Effector CD8-positive, alpha-beta T cell (primary cell): ENCODE data around the gene C1GALT1.
"Not testable (repeated sequence)": the region's sequence is repeated elsewhere in the genome, so short reads cannot be mapped to it uniquely, and the experiment has no call there.

Source experiments
- DNase-seq: peaks from one replicate; lab custom pipeline; 2025; lab: John Stamatoyannopoulos, UW
- total RNA-seq, 4 experiments: gene quantifications; one replicate each; lab custom pipeline; 2026; lab: John Stamatoyannopoulos, UW

Gene C1GALT1
- 45.3 to 61.9 (median 48.2) reads per million in 4 experiments for total RNA-seq

DNA sequence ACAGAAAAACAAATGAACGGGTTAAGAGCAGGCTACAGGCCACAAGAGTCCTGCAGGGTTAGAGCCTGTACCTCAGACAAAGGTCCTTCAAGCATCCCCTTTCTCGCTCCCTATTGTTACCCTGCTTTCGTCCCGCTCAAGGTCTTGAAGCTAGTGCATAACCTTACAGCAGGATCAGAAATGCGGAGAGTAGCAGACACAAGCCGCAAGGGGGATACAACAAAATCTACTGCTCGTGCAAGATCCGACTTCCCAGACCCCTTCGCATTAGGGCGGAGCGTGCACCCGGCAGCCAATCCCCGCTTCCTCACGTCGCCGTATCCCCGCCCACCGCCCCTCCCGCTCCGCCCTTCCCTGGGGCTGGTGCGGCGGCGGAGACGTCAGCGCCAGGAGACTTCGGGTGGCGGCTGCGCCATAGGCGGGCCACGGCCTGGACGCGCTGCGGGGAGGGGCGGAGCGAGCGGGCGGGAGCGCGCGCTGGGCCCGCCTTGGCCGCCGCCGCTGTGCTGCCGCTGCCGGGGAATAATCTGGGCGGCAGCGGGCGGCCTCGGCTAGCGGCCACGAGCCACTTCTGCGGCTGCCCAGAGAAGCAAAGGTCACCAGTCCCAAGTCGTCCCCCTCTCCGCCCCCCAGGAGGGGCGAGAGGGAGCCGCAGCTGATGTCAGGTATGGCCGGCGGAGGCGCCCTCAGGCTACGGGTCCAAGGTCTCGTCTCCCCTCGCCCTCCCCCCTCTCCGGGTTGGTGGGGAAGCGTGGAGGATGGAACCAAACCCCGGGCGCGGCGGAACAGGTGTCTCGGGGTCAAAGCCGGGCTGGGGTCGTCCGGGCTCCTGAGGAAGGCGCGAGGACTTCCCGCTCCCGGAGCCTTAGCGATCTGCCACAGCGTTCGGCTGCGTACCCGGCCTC lies at the start of gene C1GALT1:
TSS of gene C1GALT1 (plus strand) at position 389 of the 905 bp plus-strand sequence. CDS start 51,776 bp downstream, outside the sequence.
- peak; percentile 92 for DNase-seq

DNA sequence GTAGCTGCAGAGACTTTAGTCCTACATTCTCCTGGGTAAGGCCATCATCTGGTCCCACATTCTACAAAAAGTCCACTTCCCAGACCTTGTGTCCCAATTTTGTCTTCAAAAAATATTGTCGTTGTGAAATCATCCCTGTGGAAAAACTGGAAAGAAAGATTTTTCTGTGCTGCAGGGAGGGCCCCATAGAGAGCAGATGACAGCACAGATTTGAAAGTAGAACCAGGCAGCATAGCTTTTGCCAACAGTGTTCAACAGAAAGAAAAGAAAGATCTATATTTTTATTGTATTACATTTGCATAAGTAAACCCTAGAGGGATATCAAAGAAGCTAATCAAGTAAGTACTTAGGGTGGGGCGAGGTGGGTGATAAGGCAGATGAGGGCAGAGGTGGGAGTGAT lies 48.3 kb upstream of the C1GALT1 start:
- no peak for DNase-seq

DNA sequence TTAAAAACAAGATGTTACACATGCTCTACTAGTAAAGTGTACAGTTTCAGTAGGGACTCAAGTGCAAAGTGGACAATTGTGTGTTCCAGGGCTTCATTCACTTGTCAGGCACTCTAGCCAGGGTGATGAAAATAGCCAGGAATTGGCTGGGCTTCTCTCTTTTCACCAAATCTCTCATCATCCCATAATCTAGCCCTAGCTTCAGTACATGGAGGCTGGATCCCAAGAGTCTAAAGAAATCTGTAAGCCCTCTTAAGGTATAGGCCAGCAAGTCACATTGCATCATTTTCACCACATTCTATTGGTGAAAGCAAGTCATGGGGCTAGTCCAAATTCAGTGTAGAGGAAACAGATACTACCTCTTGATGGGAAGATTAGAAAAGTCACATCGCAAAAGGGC lies 47.3 kb upstream of the C1GALT1 start:
- no peak for DNase-seq

DNA sequence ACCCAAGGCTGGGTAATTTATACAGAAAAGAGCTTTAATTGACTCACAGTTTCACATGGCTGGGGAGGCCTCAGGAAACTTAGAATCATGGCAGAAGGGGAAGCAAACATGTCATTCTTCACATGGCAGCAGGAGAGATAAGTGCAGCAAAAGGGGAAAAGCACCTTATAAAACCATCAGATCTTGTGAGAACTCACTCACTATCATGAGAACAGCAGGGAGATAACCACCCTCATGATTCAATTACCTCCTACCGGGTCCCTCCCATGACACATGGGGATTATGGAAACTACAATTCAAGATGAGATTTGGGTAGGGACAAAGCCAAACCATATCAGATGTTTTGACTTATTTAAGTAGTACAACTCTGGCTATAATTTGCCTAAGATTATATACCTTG lies 46.4 kb upstream of the C1GALT1 start:
- not testable (repeated sequence) for DNase-seq

DNA sequence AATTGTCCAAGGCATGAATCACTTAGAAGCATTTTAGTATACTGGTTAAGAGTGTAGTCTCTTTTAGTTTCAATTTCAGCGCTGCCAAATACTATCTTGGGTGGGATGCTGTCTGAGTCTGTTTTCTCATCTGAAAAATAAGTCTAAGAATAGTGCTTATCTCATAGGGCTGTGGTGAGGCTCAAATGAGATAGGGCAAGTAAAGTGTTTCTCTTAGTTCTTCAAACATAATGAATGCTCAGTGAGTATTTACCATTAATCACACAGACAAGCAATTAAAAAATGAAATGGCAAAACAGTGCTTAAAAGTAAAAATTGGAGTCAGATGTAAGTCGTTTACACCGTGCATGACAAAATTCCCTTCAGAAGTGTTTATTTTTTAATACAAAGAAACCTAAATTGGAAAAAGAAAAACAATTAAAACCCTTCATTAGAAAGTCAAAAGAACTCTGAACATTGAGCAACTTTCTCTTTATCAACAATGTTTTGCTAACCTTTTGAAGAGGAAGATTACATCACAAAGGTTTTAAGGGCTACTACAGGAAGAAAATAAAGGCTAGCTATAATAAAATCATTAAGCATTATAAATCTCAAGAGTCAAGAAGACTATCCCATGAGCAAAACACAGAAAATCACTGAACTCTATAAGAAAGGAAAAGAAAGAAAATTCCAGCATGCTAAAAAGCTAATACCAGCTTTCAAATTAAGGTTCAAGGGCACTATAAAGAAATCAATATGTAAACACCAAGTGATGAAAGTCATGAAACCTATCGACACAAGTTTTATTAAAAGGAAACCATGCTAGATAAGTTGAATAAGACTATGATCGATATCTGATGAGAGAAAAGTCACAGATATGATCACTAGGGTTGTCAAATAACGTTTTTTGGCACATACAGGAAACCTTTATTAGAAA lies 45.6 kb upstream of the C1GALT1 start:
- DNase-seq: no peak

DNA sequence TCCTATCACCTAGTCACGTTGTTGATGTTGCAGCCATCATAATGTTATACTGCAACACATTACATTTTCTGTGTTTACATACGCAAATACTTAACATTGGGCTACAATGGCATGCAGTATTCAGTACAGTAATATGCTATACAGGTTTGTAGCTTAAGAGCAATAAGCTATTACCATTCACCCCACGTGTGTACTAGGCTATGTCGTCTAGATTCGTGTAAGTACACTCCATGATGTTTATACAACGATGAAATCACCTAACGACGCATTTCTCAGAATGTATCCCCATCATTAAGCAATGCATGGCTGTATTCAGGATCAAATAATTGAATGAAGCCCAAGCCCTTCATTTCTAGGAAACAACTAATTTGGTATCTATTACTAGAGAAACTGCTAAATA lies 43.4 kb upstream of the C1GALT1 start:
- DNase-seq: no peak

DNA sequence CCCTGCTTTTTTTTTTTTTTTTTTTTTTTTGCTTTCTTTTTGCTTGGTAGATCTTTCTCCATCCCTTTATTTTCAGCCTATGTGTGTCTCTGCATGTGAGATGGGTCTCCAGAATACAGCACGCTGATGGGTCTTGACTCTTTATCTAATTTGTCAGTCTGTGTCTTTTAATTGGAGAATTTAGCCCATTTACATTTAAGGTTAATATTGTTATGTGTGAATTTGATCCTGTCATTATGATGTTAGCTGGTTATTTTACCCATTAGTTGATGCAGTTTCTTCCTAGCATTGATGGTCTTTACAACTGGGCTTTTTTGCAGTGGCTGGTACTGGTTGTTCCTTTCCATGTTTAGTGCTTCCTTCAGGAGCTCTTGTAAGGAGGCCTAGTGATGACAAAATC lies 38.9 kb upstream of the C1GALT1 start:
- DNase-seq: not testable (repeated sequence)

DNA sequence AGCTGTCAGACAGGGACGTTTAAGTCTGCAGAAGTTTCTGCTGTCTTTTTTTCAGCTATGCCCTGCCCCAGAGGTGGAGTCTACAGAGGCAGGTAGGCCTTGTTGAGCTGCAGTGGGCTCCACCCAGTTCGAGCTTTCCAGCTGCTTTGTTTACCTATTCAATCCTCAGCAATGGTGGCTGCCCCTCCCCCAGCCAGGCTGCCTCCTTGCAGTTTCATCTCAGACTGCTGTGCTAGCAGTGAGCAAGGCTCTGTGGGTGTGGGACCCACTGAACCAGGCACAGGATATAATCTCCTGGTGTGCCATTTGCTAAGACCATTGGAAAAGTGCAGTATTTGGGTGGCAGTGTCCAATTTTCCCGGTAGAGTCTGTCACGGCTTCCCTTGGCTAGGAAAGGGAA lies 37.2 kb upstream of the C1GALT1 start:
- DNase-seq: not testable (repeated sequence)

DNA sequence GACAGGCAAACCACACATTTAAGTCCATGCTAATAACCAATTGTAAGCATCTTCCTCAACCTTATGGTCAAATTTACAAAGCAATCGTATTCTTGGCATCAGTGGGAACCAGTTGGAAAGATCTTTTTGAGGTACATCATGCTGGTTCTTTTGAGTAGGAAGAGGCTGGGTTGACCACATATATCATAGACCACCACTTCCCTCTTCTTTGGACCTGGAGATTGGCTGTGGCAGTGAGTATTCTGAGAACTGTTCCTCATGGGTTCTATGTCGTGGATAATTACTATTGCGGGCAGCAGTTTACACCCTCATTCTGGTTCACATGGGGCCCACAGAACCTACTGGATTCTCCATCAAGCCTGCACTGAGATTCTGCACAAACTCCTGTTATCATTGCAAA lies 35.5 kb upstream of the C1GALT1 start:
- DNase-seq: no peak

DNA sequence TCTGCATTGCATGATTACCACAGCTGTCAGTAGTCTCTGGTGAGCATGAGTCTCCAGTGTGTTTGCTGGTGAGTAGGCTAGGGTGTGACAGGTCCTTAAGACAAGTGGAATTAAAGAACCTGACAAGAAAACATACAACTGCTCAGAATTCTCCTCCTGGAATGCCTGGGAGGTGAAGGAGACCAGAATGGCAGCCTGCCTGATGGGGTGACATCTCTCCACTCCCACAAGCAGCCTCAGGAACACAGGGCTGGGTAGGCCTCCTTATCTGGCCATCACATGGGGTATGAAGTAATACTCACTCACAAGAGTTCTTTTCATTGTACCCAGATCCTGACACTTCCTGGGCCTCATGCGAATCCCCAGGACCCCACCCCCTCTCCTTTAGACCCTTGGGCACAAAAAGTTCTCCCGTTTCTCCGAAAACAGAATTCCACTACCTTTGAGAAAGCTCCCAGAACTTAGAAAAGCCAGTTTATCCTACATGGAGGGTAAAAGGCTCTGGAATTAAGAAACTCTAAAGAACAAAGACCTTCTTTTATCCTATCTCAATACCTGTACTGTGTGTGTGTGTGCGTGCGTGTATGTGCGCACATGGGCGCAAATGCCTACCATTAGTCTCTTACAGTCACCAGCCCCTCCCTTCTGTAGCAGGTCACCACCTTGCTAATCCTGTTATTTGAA lies 33.4 kb upstream of the C1GALT1 start:
- DNase-seq: no peak

DNA sequence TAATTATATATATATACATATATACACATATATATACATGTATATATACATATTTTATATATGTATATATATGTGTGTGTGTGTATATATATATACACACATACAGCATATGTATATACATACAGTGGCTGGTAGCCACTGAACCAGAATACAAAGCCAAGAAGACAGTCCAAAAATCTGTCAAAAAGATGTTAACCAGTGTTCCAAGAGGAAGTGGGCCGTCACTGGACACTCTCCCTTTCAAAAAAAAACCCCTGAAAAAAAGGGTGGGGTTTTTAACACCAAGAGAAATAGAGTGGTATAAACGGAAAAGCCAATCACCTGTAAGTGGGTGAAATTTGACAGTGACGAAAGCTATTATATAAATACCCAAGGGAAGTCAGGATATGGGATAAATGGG lies 31.1 kb upstream of the C1GALT1 start:
- no peak for DNase-seq

DNA sequence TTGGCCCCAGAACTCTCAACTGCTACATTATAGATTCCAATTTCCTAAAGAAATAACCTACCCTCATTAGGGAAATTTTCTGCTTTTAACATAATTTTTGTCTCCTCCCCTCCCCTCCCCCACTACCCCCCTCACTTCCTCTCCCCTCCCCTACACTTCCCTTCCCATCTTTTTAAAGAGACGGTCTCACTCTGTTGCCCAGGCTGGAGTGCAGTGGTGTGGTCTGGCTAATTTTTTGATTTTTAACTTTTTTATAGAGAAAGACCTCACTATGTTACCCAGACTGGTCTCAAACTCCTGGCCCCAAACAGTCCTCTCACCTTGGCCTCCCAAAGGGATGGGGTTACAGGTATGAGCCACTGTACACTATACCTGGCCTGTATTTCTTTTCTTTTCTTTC lies 30.5 kb upstream of the C1GALT1 start:
- no peak for DNase-seq

DNA sequence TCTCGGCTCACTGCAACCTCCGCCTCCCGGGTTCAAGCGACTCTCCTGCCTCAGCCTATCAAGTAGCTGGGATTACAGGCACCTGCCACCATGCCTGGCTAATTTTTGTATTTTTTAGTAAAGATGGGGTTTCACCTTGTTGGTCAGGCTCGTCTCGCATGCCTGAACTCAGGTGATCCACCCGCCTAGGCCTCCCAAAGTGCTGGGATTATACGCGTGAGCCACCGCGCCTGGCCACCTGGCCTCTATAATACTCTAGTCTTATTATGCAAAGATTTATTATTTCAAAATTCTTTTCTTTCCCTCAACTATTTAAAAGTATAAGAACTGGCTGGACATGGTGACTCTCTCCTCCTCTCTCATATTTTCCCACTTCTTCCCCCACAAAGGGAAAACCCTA lies 30.0 kb upstream of the C1GALT1 start:
- no peak for DNase-seq

DNA sequence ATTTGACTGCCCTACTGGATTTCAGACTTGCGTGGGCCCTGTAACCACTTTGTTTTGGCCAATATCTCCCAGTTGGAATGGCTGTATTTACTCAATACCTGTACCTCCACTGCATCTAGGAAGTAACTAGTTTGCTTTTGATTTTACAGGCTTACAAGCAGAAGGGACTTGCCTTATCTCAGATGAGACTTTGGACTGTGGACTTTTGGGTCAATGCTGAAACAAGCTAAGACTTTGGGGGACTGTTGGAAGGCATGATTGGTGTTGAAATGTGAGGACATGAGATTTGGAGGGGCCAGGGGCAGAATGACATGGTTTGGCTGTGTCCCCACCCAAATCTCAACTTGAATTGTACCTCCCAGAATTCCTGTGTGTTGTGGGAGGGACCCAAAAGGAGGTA lies 28.0 kb upstream of the C1GALT1 start:
- DNase-seq: not testable (repeated sequence)

DNA sequence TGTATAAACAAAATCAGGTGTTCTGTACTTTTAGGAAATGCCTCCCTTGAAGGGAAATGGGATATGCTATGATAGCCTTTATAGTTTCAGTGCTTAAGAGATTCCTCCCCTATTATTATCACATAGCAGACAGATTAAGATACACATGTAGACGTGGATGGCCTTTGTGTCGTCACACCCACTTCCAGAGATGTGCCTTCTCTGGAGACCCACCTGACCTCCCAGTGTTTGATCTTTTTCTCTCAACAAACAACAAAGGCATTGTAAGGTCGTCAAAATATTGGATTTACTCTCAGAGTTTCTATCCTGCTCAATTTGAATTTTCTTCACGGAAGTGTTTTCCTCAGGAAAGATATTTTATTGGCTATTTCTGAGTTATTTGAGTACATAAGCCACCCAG lies 25.7 kb upstream of the C1GALT1 start:
- peak; percentile 0 for DNase-seq

DNA sequence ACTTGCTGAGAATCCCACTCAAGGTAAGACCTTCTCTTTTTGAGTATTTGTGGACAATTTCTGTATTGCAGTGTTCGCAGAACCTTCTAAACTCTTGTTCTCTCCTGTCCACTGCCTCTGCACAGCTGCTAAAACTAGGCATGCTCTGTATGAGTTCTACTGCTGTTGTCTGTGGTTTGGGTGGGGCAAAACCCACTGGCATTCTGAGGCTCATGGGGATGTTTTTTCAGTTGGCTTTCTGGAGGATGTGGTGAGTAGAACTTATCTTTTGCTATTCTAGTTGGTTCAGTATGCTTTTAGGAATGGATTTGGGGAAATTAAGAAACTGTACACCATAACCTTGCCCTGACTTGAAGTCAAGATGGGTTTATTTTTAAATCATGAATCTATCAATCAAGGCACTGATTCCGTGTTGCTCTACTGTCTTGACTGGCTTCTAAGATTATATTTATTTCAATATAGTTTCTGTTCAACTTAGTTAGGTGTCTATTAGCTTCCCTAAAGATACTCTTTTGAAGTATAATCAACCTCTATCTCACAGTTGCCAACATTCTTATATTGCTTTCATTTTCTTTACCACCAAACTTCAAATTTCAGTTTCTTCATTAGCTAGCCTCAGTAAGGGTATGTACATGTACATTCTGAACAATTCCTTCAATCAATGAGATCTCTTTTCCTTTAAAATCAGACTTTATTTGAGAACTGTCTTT lies 25.0 kb upstream of the C1GALT1 start:
- DNase-seq: peak; percentile 18

DNA sequence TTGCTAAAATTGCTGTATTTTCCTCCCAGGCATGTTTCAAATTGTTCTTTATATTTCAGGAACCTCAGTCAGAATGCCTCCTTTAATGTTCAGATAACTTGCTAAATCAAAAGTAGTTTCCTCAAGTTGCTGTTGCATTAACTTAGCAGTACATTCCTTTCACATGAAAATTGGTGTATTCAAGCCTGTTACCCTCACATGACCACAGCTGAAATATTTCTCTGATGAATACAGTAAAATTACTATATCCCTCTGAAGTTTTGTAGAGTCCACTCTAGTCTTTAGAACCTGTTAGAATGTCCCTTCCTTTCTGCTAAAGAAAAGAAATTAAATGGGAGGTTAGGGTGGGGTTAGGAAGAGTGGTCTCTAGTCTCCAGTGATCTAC lies 24.5 kb upstream of the C1GALT1 start:
- DNase-seq: no peak

DNA sequence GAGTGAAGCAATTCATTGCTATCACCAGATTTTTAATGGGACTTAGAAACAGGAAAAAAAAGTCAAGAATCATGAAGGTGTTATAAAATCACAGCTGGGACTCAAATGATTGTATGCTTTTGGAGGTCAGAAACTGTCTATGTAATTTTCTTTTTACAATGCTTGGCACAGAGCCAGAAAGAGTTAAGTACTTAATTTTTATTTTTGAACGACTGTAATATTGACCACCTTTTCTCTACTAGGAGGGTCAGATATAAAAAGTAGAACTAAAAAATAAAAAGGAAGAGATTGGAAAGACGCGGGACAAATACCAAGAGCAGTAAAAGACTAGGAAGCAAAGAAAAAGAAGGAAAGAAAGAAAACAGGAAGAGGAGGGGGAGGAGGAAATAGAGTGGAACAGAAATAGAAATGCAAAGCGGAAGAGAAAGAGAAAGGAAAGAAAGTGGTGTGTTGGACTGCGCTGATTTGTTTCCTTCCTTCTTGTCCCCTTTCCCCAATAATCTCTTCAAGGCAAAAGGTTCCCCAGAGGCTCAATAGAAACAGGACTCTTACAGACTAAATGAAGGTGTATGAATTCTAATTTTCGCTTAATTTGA lies 23.2 kb upstream of the C1GALT1 start:
- DNase-seq: no peak

DNA sequence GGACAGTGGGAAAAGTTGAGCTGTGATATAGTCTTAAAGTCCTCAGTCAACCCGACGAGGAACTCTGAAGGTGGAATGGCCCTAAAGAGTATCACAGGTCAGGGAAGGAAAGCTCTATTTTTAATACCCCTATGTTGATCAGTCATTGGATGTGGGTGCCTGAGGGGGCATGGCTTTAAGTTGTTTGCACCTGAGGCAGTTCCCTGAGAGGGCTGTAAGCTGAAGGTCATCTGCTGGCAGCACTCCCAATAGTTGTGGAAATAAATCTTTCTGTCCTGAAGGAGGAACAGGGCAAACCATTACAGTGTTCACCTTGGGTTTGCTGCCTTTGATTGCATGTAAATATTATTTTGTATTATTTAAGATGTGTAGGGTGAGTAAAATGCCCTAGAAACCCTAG lies 17.8 kb upstream of the C1GALT1 start:
- DNase-seq: no peak

DNA sequence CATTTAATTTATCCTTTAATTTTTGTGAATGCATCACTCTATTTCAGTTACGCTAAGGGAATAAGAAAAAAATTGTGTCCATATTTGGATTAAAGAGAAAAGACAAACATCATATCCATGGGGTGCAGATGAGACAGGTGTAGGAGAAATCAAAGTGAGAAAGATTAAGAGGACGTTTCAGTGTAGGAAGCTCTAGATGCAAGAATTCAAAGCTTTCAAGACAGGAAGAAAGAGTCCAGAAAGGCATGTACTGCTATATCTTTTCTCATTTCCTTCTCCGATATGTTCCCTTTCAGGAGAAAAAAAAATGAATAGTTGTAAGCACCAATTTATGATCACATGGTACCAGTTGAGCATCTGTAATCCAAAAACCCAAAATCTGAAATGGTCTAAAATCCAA lies 17.0 kb upstream of the C1GALT1 start:
- DNase-seq: no peak

DNA sequence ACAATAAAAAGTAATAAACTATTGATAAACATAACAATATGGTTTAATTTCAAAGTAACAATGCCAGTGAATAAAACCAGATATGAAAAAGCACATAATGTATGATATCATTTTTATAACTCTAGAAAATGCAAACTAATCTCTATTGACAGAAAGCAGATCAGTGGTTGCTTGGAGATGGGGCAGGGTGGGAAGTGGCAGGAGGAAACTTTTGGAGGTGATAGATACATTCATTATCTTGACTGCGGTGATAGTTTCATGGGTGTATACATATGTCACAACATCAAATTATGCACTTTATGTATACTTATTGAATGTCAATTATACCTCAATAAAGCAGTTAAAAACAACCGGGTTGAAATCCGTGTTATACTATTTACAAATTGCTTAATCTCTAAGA lies 16.0 kb upstream of the C1GALT1 start:
- DNase-seq: no peak
